GM12878 (cell line): ENCODE data around the gene ACTL8. TPM values are rescaled to one million over a fixed set of nuclear protein-coding genes. Genes with fewer than 3 reads are reported as not detected.

Experiments used
- ATAC-seq: fragments of 200-7000 bp; cut with Tn5 transposase; 3 replicates; pipeline ENCODE4 v1.9.1; 2020; ENCODE audit warnings: mild to moderate bottlenecking, moderate library complexity
- BruUV-seq: library from RNA; stranded (reverse); fragments of 400-500 nt; replicated peaks from 2 replicates; lab custom pipeline; 2021; lab: Mats Ljungman, UMichigan
- CTCF ChIA-PET: fragments of 300-600 bp; sonication (Branson Sonifier 250); formaldehyde crosslinking; extraction: SDS; loops from one replicate; lab custom pipeline; 2021; ENCODE audit warnings: inconsistent platforms; lab: Yijun Ruan, JAX
- POLR2A ChIA-PET: fragments of 350-600 bp; formaldehyde crosslinking; extraction: SDS; loops from one replicate; lab custom pipeline; 2021; ENCODE audit warnings: inconsistent platforms; lab: Charles Lee
- RAD21 ChIA-PET: fragments of 300-600 bp; sonication (Branson Sonifier 250); formaldehyde crosslinking; loops from one replicate; lab custom pipeline; 2023; ENCODE audit warnings: antibody characterized with exemption; ENCODE audit not compliant: unreplicated experiment; lab: Charles Lee
- SMC1A ChIA-PET: fragments of 300-600 bp; sonication (Branson Sonifier 250); formaldehyde crosslinking; loops from one replicate; lab custom pipeline; 2023; ENCODE audit not compliant: unreplicated experiment, uncharacterized antibody; lab: Charles Lee
- DNase-seq: peaks from one replicate; pipeline ENCODE4 v3.0.0-alpha.2; 2011; ENCODE audit warnings: low read depth, low spot score
- FAIRE-seq: peaks from 3 replicates; lab custom pipeline; 2011; peaks lifted over from hg19 to GRCh38; lab: Jason Lieb, UNC
- H2AFZ ChIP-seq: 2 replicates; pipeline ENCODE4 v1.6.0; 2011; ENCODE audit warnings: low read depth, low read length, control low read depth; ENCODE audit not compliant: control insufficient read depth
- H3K27ac ChIP-seq: 2 replicates; pipeline ENCODE4 v1.5.1; 2011; ENCODE audit warnings: control low read depth; ENCODE audit not compliant: control insufficient read depth, insufficient read depth
- H3K27me3 ChIP-seq, 2 experiments: replicated peaks in 1 of 2; 2 replicates each; pipeline versions ENCODE4 v1.6.0 to v1.6.1; 2011; ENCODE audit warnings: low read length in 1 of 2; ENCODE audit not compliant: control insufficient read depth in 2 of 2, insufficient read depth in 2 of 2
- H3K36me3 ChIP-seq, 2 experiments: 2 replicates each; pipeline ENCODE4 v1.5.1; 2011; ENCODE audit warnings: low read length in 1 of 2; ENCODE audit not compliant: control insufficient read depth in 2 of 2, insufficient read depth in 2 of 2
- H3K4me1 ChIP-seq: 2 replicates; pipeline ENCODE4 v1.6.1; 2011; ENCODE audit warnings: mild to moderate bottlenecking, low read length, moderate library complexity, mixed read lengths; ENCODE audit not compliant: control insufficient read depth, insufficient read depth
- H3K4me2 ChIP-seq: 2 replicates; pipeline ENCODE4 v1.6.0; 2011; ENCODE audit warnings: control low read depth; ENCODE audit not compliant: control insufficient read depth, insufficient read depth
- H3K4me3 ChIP-seq: fragments of 200-600 bp; sonication (generic); 2 replicates; pipeline ENCODE4 v1.5.1; 2016
- H3K79me2 ChIP-seq: 2 replicates; pipeline ENCODE4 v1.6.0; 2011; ENCODE audit warnings: low read length; ENCODE audit not compliant: control insufficient read depth, insufficient read depth
- H3K9ac ChIP-seq: 2 replicates; pipeline ENCODE4 v1.8.0; 2011; ENCODE audit warnings: low read length, control low read depth, mixed read lengths; ENCODE audit not compliant: control insufficient read depth, insufficient read depth
- H3K9me3 ChIP-seq: replicated peaks from 3 replicates; pipeline ENCODE4 v1.5.1; 2011; ENCODE audit warnings: mild to moderate bottlenecking, low read length; ENCODE audit not compliant: control insufficient read depth, insufficient read depth
- H4K20me1 ChIP-seq: 2 replicates; pipeline ENCODE4 v1.6.0; 2011; ENCODE audit not compliant: control insufficient read depth, insufficient read depth
- DPF2 ChIP-seq: fragments of 450-650 bp; IDR thresholded peaks from 2 replicates; pipeline ENCODE4 v1.6.1; 2017; ENCODE audit warnings: mild to moderate bottlenecking
- MTA2 ChIP-seq: fragments of 450-650 bp; IDR thresholded peaks from 2 replicates; pipeline ENCODE4 v1.6.1; 2016; ENCODE audit warnings: low read depth, mild to moderate bottlenecking, moderate library complexity
- POU2F2 ChIP-seq: IDR thresholded peaks from 3 replicates; pipeline ENCODE4 v1.6.1; 2011; ENCODE audit warnings: low read depth, mild to moderate bottlenecking, low read length, borderline replicate concordance
- RBBP5 ChIP-seq: fragments of 200-600 bp; sonication (generic); conservative IDR thresholded peaks from 2 replicates; pipeline ENCODE4 v1.6.1; 2016
- RELB ChIP-seq: fragments of 450-650 bp; IDR thresholded peaks from 2 replicates; pipeline ENCODE4 v1.6.1; 2017; ENCODE audit warnings: low read depth, mild to moderate bottlenecking, moderate library complexity
- SMARCA5 ChIP-seq: fragments of 450-650 bp; IDR thresholded peaks from 2 replicates; pipeline ENCODE4 v1.6.1; 2017; ENCODE audit warnings: mild to moderate bottlenecking
- ZNF207 ChIP-seq: fragments of 450-650 bp; IDR thresholded peaks from 2 replicates; pipeline ENCODE4 v1.6.1; 2014; ENCODE audit warnings: antibody characterized with exemption, mild to moderate bottlenecking, borderline replicate concordance
- ZNF384 ChIP-seq: IDR thresholded peaks from 2 replicates; pipeline ENCODE4 v1.6.1; 2012; ENCODE audit warnings: low read depth, mild to moderate bottlenecking, low read length, improper control_type of control experiment, borderline replicate concordance
- ZNF622 ChIP-seq: fragments of 450-650 bp; IDR thresholded peaks from 2 replicates; pipeline ENCODE4 v1.6.1; 2017; ENCODE audit warnings: mild to moderate bottlenecking, inconsistent platforms
- WGBS: methylation state at CpG from one replicate; pipeline ENCODE4 v1.1.6; 2016; ENCODE audit warnings: low lambda C conversion rate; ENCODE audit not compliant: insufficient replicate concordance, insufficient coverage; ENCODE audit errors: missing lambda C conversion rate; 5-methylcytosine and 5-hydroxymethylcytosine counted together
- in situ Hi-C: fragments of 300-500 bp; cut with MboI; formaldehyde crosslinking; loops from 9 replicates; pipeline ENCODE4 v1.14.3; 2018; ENCODE audit warnings: mixed read lengths
- intact Hi-C: fragments of 100-400 bp; cut with micrococcal nuclease; formaldehyde crosslinking; loops from one replicate; pipeline ENCODE4 v1.14.2; 2022; ENCODE audit not compliant: unreplicated experiment
- polyA plus RNA-seq, 11 experiments: library from polyadenylated mRNA; depleted of rRNA in 4 of 11; unstranded in 6 of 11; stranded (reverse) in 5 of 11; fragments of >200 nt; fragmentation: Nextera tagmentation in 4 of 11; fragmentation: Illumina TruSeq in 1 of 11; extraction: Ambion mirVana in 4 of 11; extraction: Trizol in 1 of 11; gene quantifications; 1 replicate in 1 of 11; 2 replicates in 10 of 11; pipeline versions ENCODE4 v1.2.1 to v1.2.3, GENCODE V29; 2011 to 2016; ENCODE audit warnings: inconsistent platforms in 2 of 11, missing spikeins in 2 of 11, low read depth in 1 of 11
- total RNA-seq, 4 experiments: library from RNA; depleted of rRNA in 3 of 4; stranded (reverse); fragments of >200 nt in 3 of 4; fragmentation: Illumina TruSeq in 1 of 4; extraction: Trizol in 1 of 4; gene quantifications; 2 replicates each; pipeline versions ENCODE4 v1.2.1 to v1.2.3, GENCODE V29; 2013 to 2021
- TF ChIP-seq, protein P1 (sequence below): IDR thresholded peaks from 2 replicates; pipeline ENCODE4 v1.6.1; 2012; ENCODE audit warnings: low read depth, low read length, improper control_type of control experiment
- TF ChIP-seq, protein P2 (sequence below): IDR thresholded peaks from 2 replicates; pipeline ENCODE4 v1.6.1; 2011; ENCODE audit warnings: mild to moderate bottlenecking, low read depth, low read length, moderate library complexity; ENCODE audit not compliant: insufficient replicate concordance
- TF ChIP-seq, protein P3 (sequence below): fragments of 450-650 bp; conservative IDR thresholded peaks from 2 replicates; pipeline ENCODE4 v1.6.1; 2017; ENCODE audit warnings: mild to moderate bottlenecking, moderate library complexity

Gene ACTL8
- total and polyA plus RNA-seq, 10 of the 15 experiments (the other 5 are each of a cell fraction or from before 2014, with no cell fraction given), result 0.05 to 0.27 TPM; not detected in 8

DNA sequence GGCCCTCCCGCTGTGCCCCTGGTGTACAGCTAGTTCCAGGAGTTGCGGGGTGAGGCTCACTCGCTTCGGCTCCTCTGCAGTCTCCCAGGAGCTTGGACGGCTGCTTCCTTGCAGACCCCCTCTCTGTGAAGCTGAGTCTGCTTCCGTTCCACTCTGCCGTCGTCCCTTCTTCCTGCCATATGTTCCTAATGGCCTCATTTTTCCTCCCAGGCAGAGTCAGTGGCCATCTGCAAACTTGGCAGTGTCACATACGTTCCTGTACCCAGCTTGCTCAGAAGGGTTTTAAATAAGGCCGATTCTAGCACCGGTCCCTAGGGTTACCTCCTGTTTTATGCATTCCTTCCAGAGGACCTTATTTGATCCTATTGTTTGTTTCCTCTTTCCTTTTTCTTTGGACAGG is 21.3 kb downstream of the ACTL8 start:
- intact Hi-C loops (no loop called here), in situ Hi-C loops (no loop called here)
- RAD21 ChIA-PET, result no interaction called here
- POLR2A ChIA-PET, result no interaction called here
- H3K36me3 ChIP-seq, result no peaks in the 10 kb centered on the region
- DNase-seq (no peak), FAIRE-seq (no peak), ATAC-seq (no peak)
- BruUV-seq, result no TSS peak
- no peaks in the 10 kb centered on the region for H3K4me1 ChIP-seq
- SMC1A ChIA-PET, result no interaction called here
- no peak overlapping the region for H3K9ac ChIP-seq
- peaks cover 0 to 3% of the 10 kb centered on the region in 2 experiments; a peak in 1 of 4 replicates for H3K27me3 ChIP-seq
- H3K4me3 ChIP-seq, result no peak overlapping the region
- 31% methylated on average over 11 of the region's 11 CpGs for WGBS
- no peaks in the 10 kb centered on the region for H3K9me3 ChIP-seq
- no peak for TF ChIP-seq RBBP5
- no peak for TF ChIP-seq DPF2
- TF ChIP-seq ZNF622, result no peak
- TF ChIP-seq ZNF207, result no peak
- no peaks in the 10 kb centered on the region for H4K20me1 ChIP-seq
- H3K27ac ChIP-seq, result no peak overlapping the region
- H3K4me2 ChIP-seq, result no peak overlapping the region
- H3K79me2 ChIP-seq, result no peaks in the 10 kb centered on the region
- H2AFZ ChIP-seq, result no peak overlapping the region
- CTCF ChIA-PET, result no interaction called here

- SMC1A ChIA-PET, result no interaction called here
- H3K9me3 ChIP-seq, result no peaks in the 10 kb centered on the region
- ATAC-seq, result no peak
- POLR2A ChIA-PET, result no interaction called here
- in situ Hi-C loops (no loop called here), intact Hi-C loops (no loop called here)
- no peak for FAIRE-seq
- RAD21 ChIA-PET, result no interaction called here
- 23% methylated on average over 10 of the region's 10 CpGs for WGBS
- no peak overlapping the region for H3K4me2 ChIP-seq
- no peak for DNase-seq
- no peak overlapping the region for H2AFZ ChIP-seq
- peaks cover 0 to 2% of the 10 kb centered on the region in 2 experiments; a peak in 1 of 4 replicates for H3K27me3 ChIP-seq
- no TSS peak for BruUV-seq
- CTCF ChIA-PET, result no interaction called here
- no peak overlapping the region for H3K27ac ChIP-seq
- H3K9ac ChIP-seq, result no peak overlapping the region
- no peaks in the 10 kb centered on the region for H3K36me3 ChIP-seq
- H3K4me3 ChIP-seq, result no peak overlapping the region
- no peaks in the 10 kb centered on the region for H3K79me2 ChIP-seq
- H4K20me1 ChIP-seq, result no peaks in the 10 kb centered on the region
- no peaks in the 10 kb centered on the region for H3K4me1 ChIP-seq
- TF ChIP-seq, protein P1, sequence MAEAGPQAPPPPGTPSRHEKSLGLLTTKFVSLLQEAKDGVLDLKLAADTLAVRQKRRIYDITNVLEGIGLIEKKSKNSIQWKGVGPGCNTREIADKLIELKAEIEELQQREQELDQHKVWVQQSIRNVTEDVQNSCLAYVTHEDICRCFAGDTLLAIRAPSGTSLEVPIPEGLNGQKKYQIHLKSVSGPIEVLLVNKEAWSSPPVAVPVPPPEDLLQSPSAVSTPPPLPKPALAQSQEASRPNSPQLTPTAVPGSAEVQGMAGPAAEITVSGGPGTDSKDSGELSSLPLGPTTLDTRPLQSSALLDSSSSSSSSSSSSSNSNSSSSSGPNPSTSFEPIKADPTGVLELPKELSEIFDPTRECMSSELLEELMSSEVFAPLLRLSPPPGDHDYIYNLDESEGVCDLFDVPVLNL, result no peak
- TF ChIP-seq, protein P2, sequence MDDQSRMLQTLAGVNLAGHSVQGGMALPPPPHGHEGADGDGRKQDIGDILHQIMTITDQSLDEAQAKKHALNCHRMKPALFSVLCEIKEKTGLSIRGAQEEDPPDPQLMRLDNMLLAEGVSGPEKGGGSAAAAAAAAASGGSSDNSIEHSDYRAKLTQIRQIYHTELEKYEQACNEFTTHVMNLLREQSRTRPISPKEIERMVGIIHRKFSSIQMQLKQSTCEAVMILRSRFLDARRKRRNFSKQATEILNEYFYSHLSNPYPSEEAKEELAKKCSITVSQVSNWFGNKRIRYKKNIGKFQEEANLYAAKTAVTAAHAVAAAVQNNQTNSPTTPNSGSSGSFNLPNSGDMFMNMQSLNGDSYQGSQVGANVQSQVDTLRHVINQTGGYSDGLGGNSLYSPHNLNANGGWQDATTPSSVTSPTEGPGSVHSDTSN, result no peak
- TF ChIP-seq SMARCA5 (no peak), MTA2 (no peak), POU2F2 (no peak), ZNF384 (no peak), RELB (no peak)
- TF ChIP-seq, protein P3, sequence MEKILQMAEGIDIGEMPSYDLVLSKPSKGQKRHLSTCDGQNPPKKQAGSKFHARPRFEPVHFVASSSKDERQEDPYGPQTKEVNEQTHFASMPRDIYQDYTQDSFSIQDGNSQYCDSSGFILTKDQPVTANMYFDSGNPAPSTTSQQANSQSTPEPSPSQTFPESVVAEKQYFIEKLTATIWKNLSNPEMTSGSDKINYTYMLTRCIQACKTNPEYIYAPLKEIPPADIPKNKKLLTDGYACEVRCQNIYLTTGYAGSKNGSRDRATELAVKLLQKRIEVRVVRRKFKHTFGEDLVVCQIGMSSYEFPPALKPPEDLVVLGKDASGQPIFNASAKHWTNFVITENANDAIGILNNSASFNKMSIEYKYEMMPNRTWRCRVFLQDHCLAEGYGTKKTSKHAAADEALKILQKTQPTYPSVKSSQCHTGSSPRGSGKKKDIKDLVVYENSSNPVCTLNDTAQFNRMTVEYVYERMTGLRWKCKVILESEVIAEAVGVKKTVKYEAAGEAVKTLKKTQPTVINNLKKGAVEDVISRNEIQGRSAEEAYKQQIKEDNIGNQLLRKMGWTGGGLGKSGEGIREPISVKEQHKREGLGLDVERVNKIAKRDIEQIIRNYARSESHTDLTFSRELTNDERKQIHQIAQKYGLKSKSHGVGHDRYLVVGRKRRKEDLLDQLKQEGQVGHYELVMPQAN, result no peak
Observed at GRCh38 chr1:17777330-17777729, 22.2 kb downstream of the ACTL8 start.
